OCI-LY3 (cell line): ENCODE data around the gene BRF1.

Experiments used
- H2AFZ ChIP-seq: fragments of 200-600, 300-600 bp; shearing (Covaris generic); 2 replicates; pipeline ENCODE4 v1.6.0; 2014; ENCODE audit warnings: antibody characterized with exemption, low read depth, low read length
- H3K27ac ChIP-seq: fragments of 200-600, 300-600 bp; sonication (generic); 2 replicates; pipeline ENCODE4 v1.5.1; 2014; ENCODE audit warnings: mild to moderate bottlenecking, low read length, moderate library complexity, mixed read lengths
- H3K27me3 ChIP-seq: fragments of 200-600, 300-600 bp; sonication (generic); 2 replicates; pipeline ENCODE4 v1.6.1; 2014; ENCODE audit warnings: low read depth, low read length, mixed read lengths
- H3K36me3 ChIP-seq: fragments of 200-600, 300-600 bp; sonication (generic); replicated peaks from 2 replicates; pipeline ENCODE3; 2014; ENCODE audit warnings: low read depth, low read length, mixed read lengths
- H3K4me1 ChIP-seq: fragments of 300-600, 200-600 bp; sonication (generic); 2 replicates; pipeline ENCODE4 v1.6.1; 2014; ENCODE audit warnings: low read length, mixed read lengths
- H3K4me2 ChIP-seq: fragments of 200-600, 300-600 bp; sonication (generic); 2 replicates; pipeline ENCODE4 v1.6.1; 2014; ENCODE audit warnings: low read length, mixed read lengths
- H3K4me3 ChIP-seq: fragments of 300-600, 200-600 bp; sonication (generic); 2 replicates; pipeline ENCODE4 v1.5.1; 2014; ENCODE audit warnings: antibody characterized with exemption, mild to moderate bottlenecking, low read length, moderate library complexity
- H3K79me2 ChIP-seq: fragments of 300-600, 200-600 bp; shearing (Covaris generic); 2 replicates; pipeline ENCODE4 v1.6.1; 2014; ENCODE audit warnings: mild to moderate bottlenecking, low read length, mixed read lengths
- H3K9ac ChIP-seq: fragments of 300-600, 200-600 bp; shearing (Covaris generic); 2 replicates; pipeline ENCODE4 v1.6.0; 2014; ENCODE audit warnings: mild to moderate bottlenecking, low read length, moderate library complexity
- H3K9me3 ChIP-seq: fragments of 200-600, 300-600 bp; shearing (Covaris generic); 2 replicates; pipeline ENCODE4 v1.6.1; 2014; ENCODE audit warnings: low read length, mixed read lengths; ENCODE audit not compliant: insufficient read depth
- H4K20me1 ChIP-seq: fragments of 200-600, 300-600 bp; sonication (generic); 2 replicates; pipeline ENCODE4 v1.6.1; 2016; ENCODE audit warnings: low read length, mixed read lengths; ENCODE audit not compliant: insufficient read depth
- EZH2phosphoT487 ChIP-seq: fragments of 200-600 bp; shearing (Covaris generic); IDR thresholded peaks from 2 replicates; pipeline ENCODE4 v1.6.1; 2018; ENCODE audit warnings: antibody characterized with exemption, mixed run types, low read depth
- TF ChIP-seq, protein P1 (sequence below): fragments of 200-600, 300-600 bp; sonication (generic); IDR thresholded peaks from 2 replicates; pipeline ENCODE4 v1.5.1; 2014; ENCODE audit warnings: antibody characterized with exemption, low read length, low read depth

The BRF1 gene

DNA sequence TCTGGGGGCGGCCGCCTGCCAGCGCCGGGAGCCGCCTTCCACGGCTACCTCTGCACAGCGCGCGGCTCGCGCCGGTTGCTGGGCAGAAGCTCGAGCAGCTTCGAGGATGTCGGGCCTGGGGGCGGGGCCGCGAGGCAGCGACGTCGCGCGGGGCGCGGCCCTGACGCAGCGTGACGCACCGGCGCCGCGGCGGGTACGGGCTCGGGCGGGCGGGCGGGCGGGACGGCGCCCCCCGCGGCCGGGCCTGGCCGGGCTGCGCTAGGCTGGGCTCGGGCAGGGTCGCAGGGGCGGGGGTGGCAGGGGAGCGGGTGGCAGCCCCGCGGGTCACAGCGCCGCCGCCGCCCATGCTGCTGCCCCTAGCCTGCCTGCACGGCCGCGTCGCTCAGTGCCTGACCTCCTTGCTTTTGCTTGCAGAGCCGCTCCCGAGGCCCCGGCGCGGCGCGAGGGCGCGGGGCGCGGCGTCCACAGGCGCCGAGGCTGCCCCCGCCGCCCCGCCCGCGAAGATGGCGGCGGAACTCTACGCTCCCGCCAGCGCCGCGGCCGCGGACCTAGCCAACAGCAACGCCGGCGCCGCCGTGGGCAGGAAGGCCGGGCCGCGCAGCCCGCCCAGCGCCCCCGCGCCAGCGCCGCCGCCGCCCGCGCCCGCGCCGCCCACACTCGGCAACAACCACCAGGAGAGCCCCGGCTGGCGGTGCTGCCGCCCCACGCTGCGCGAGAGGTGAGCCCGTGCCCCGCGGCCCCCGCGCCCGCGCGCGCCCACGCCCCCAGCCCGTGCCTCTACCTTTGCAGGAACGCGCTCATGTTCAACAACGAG, 52.2 kb downstream of the BRF1 start, which contains the start of gene BTBD6:
TSS of gene BTBD6 (plus strand) at position 166 of the 814 bp plus-strand sequence. CDS start at position 345, 179 bp downstream.
- Histone ChIP-seq H3K27me3 (no peaks in the 10 kb centered on the region), H3K9ac (peak within 1 kb of the TSS; percentile 55), H3K4me3 (peak within 1 kb of the TSS; percentile 77), H3K79me2 (no peaks in the 10 kb centered on the region), H3K9me3 (no peaks in the 10 kb centered on the region), H3K4me2 (peak within 1 kb of the TSS; percentile 83), H3K4me1 (peaks cover 5% of the 10 kb centered on the region; the same call in 1 of the 2 replicates), H2AFZ (no peak within 1 kb of the TSS), H3K36me3 (peaks cover 5% of the 10 kb centered on the region), H3K27ac (no peak within 1 kb of the TSS), H4K20me1 (no peaks in the 10 kb centered on the region)
- TF ChIP-seq, protein P1, sequence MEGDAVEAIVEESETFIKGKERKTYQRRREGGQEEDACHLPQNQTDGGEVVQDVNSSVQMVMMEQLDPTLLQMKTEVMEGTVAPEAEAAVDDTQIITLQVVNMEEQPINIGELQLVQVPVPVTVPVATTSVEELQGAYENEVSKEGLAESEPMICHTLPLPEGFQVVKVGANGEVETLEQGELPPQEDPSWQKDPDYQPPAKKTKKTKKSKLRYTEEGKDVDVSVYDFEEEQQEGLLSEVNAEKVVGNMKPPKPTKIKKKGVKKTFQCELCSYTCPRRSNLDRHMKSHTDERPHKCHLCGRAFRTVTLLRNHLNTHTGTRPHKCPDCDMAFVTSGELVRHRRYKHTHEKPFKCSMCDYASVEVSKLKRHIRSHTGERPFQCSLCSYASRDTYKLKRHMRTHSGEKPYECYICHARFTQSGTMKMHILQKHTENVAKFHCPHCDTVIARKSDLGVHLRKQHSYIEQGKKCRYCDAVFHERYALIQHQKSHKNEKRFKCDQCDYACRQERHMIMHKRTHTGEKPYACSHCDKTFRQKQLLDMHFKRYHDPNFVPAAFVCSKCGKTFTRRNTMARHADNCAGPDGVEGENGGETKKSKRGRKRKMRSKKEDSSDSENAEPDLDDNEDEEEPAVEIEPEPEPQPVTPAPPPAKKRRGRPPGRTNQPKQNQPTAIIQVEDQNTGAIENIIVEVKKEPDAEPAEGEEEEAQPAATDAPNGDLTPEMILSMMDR: no peak
- TF ChIP-seq EZH2phosphoT487: no peak

DNA sequence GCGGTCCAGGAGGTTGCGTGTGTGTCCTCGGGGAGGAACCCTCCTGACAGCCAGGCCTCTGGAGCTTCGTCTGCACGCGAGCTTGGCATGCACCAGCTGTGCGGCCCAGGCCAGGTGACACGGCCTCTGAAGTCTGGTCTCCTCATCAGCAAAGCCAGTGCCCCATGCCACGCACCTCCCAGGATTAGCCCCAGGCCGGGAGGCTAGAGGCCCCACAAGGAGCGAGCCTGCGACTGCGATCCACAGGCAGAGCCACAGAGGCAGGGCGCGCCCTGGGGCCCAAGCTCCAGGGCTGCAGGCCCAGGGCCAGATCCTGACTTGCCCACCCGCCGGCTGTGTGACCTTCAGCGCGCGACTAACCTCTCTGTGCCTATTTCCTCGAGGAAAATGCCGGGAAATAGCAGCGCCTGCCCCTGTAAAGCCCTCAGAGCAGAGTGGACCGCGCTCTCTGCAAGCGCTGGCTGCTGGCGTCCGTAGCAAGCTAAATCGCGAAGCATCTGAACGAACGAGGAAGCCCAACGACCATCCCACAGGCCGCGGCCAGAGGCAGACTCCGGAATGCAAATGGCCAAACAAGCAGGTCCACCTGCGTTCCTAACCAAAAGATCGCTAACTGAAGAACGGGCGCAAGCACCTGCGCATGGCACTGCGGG, 53.0 kb downstream of the BRF1 start:
- Histone ChIP-seq H2AFZ (no peak overlapping the region), H3K4me2 (peak overlapping the region; percentile 83), H3K9me3 (no peaks in the 10 kb centered on the region), H3K36me3 (peaks cover 5% of the 10 kb centered on the region), H4K20me1 (no peaks in the 10 kb centered on the region), H3K9ac (peak overlapping the region; percentile 55), H3K27ac (no peak overlapping the region), H3K27me3 (no peaks in the 10 kb centered on the region), H3K4me3 (peak overlapping the region; percentile 77), H3K4me1 (peaks cover 5% of the 10 kb centered on the region; the same call in 1 of the 2 replicates), H3K79me2 (no peaks in the 10 kb centered on the region)
- TF ChIP-seq, protein P1: no peak
- TF ChIP-seq EZH2phosphoT487: no peak

DNA sequence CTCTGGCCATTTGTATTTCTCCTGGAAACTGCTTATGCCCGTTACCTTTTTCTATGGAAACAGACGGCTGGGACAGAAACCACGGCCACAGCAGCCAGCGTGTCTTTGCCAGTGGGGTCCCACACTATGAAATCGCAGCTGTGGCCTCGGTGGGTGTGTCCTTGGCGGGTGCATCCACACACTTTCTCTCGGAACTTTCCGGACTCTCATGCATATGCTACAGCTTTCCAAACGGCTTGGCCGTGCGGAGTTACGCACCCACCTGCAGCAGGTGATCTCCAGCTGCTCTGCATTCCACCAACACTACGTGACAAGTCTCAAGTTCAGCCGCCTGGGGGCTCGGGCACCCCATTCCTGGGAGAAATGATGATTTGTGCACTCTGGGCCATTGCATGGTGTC, 53.8 kb downstream of the BRF1 start:
- H2AFZ ChIP-seq: no peak overlapping the region
- no peaks in the 10 kb centered on the region for H3K9me3 ChIP-seq
- H3K9ac ChIP-seq: no peak overlapping the region
- H3K27ac ChIP-seq: no peak overlapping the region
- H3K27me3 ChIP-seq: no peaks in the 10 kb centered on the region
- no peak overlapping the region for H3K4me3 ChIP-seq
- H3K4me2 ChIP-seq: no peak overlapping the region
- no peaks in the 10 kb centered on the region for H4K20me1 ChIP-seq
- H3K36me3 ChIP-seq: peaks cover 5% of the 10 kb centered on the region
- TF ChIP-seq, protein P1: no peak
- no peak for TF ChIP-seq EZH2phosphoT487
- H3K4me1 ChIP-seq: peaks cover 5% of the 10 kb centered on the region; the same call in 1 of the 2 replicates
- no peaks in the 10 kb centered on the region for H3K79me2 ChIP-seq

- Histone ChIP-seq H4K20me1 (no peaks in the 10 kb centered on the region), H3K9ac (no peak overlapping the region), H3K9me3 (no peaks in the 10 kb centered on the region), H2AFZ (no peak overlapping the region), H3K4me1 (peaks cover 5% of the 10 kb centered on the region; the same call in 1 of the 2 replicates), H3K79me2 (peaks cover 2% of the 10 kb centered on the region; the same call in 1 of the 2 replicates), H3K4me3 (no peak overlapping the region), H3K36me3 (peaks cover 16% of the 10 kb centered on the region), H3K27ac (no peak overlapping the region), H3K27me3 (no peaks in the 10 kb centered on the region), H3K4me2 (no peak overlapping the region)
- TF ChIP-seq EZH2phosphoT487: no peak
- TF ChIP-seq, protein P1: no peak
Observed at GRCh38 chr14:105244334-105244733, 56.5 kb downstream of the BRF1 start.
